ENCODE measurements around the gene ANKRD30A. TPM values are rescaled to one million over a fixed set of nuclear protein-coding genes. Genes with fewer than 3 reads are reported as not detected.

ANKRD30A gene
- total RNA-seq, 1 donor from 2014 or later: not detected

GRCh38 chr10:37275216-37275777 lies 149.9 kb downstream of the ANKRD30A start:
- Mint-ChIP-seq H3K27me3 (no peaks in the 10 kb centered on the region), H3K27ac (no peak overlapping the region), H3K4me3 (no peak overlapping the region), H3K36me3 (no peaks in the 10 kb centered on the region), H3K9me3 (peaks cover 16% of the 10 kb centered on the region), H3K4me1 (ENCODE audit: unreplicated experiment) (no peaks in the 10 kb centered on the region)
- no peak for TF ChIP-seq CTCF (conservative IDR thresholded peaks at IDR 0.05)
- DNase-seq (ENCODE audit: extremely low spot score, unreplicated experiment): no peak

- no peak for DNase-seq (ENCODE audit: extremely low spot score, unreplicated experiment)
- Mint-ChIP-seq H3K4me1 (ENCODE audit: unreplicated experiment) (no peaks in the 10 kb centered on the region), H3K4me3 (no peak overlapping the region), H3K27me3 (no peaks in the 10 kb centered on the region), H3K9me3 (peaks cover 21% of the 10 kb centered on the region), H3K36me3 (no peaks in the 10 kb centered on the region), H3K27ac (no peak overlapping the region)
- no peak for TF ChIP-seq CTCF (conservative IDR thresholded peaks at IDR 0.05)
These were observed 159.7 kb downstream of the ANKRD30A start for GRCh38 chr10:37285063-37285462.

DNA sequence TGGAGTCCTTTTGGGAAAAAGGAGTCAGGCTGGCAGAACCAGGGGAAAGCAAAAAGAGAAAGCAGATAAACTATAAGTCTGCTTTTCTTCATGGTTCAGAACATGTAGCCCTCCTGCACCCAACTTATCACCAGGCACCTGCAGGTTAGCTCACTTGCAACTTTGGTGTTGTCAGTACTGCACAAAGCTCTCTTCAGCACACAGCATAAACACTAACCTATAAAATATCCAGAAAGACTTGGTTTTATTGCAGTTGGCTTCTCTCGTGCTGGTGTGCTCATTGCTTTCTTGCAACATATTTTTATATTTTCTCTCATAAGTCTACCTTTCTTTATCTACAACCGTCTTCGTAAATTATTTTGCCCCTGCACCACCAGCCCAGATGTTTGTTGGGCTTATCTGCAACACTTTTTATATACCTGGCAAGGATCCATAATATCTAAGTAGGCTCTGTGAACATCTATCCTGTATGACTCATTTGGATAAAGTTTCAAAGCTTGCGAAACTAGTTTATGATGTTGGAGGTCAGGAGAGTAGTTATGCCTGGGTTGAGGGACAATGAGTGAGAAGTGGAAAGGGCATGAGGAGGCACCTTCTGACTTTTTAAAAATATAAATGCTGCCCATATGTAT lies 164.6 kb downstream of the ANKRD30A start:
- Mint-ChIP-seq H3K27ac (no peak overlapping the region), H3K9me3 (peaks cover 20% of the 10 kb centered on the region), H3K36me3 (no peaks in the 10 kb centered on the region), H3K4me1 (ENCODE audit: unreplicated experiment) (no peaks in the 10 kb centered on the region), H3K4me3 (no peak overlapping the region), H3K27me3 (no peaks in the 10 kb centered on the region)
- no peak for TF ChIP-seq CTCF (conservative IDR thresholded peaks at IDR 0.05)
- DNase-seq (ENCODE audit: extremely low spot score, unreplicated experiment): no peak

- Mint-ChIP-seq H3K4me1 (ENCODE audit: unreplicated experiment) (no peaks in the 10 kb centered on the region), H3K36me3 (no peaks in the 10 kb centered on the region), H3K9me3 (peaks cover 8% of the 10 kb centered on the region), H3K27me3 (no peaks in the 10 kb centered on the region), H3K27ac (no peak overlapping the region), H3K4me3 (no peak overlapping the region)
- no peak for TF ChIP-seq CTCF (conservative IDR thresholded peaks at IDR 0.05)
- no peak for DNase-seq (ENCODE audit: extremely low spot score, unreplicated experiment)
These were observed 175.9 kb downstream of the ANKRD30A start for GRCh38 chr10:37301271-37301670.

DNA sequence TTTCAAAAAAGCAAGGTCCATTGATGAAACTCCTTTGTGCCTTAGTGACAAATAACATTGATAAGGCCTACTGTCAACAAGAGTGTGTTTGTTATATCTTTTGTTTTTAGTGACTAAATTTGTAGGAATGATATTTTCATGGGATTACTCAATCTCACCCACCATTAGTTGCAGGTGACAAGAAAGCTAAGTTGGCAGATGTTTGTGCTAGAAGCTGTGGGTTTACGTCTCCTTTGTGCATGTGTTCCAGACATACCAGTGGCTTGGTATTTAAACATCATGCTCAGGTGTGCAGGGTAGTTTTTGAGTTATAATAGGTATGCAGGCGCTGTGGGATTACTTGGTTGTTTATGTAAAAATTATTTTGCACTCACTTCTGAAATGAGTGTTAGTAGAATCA lies 178.6 kb downstream of the ANKRD30A start:
- no peak for TF ChIP-seq CTCF (conservative IDR thresholded peaks at IDR 0.05)

More for the DNA sequence above, 178.6 kb downstream of the ANKRD30A start:
- peaks cover 9% of the 10 kb centered on the region for H3K9me3 Mint-ChIP-seq
- H3K27me3 Mint-ChIP-seq: no peaks in the 10 kb centered on the region
- H3K4me1 Mint-ChIP-seq (ENCODE audit: unreplicated experiment): no peaks in the 10 kb centered on the region
- H3K4me3 Mint-ChIP-seq: no peak overlapping the region
- H3K36me3 Mint-ChIP-seq: no peaks in the 10 kb centered on the region
- DNase-seq (ENCODE audit: extremely low spot score, unreplicated experiment): no peak
- no peak overlapping the region for H3K27ac Mint-ChIP-seq
